H1 (cell line): ENCODE measurements around the gene SPC25. TPM values are rescaled to one million over a fixed set of nuclear protein-coding genes. Genes with fewer than 3 reads are reported as not detected.

ENCODE experiments used
- CBX5 ChIP-seq: fragments of 300-800, 300-1000 bp; sonication (generic); IDR thresholded peaks from 2 replicates; pipeline ENCODE4 v1.7.1; 2016; ENCODE audit warnings: antibody characterized with exemption, low read length, low read depth
- GTF2F1 ChIP-seq: IDR thresholded peaks from 2 replicates; pipeline ENCODE4 v1.6.1; 2012; ENCODE audit warnings: low read depth, low read length, improper control_type of control experiment, borderline replicate concordance
- HDAC2 ChIP-seq, 2 experiments: fragments of 300-600 bp in 1 of 2; sonication (generic) in 1 of 2; IDR thresholded peaks; 2 replicates each; pipeline ENCODE4 v1.6.1; 2011 to 2012; ENCODE audit warnings: low read depth in 2 of 2, low read length in 2 of 2, mild to moderate bottlenecking in 2 of 2, moderate library complexity in 2 of 2, borderline replicate concordance in 1 of 2, inconsistent platforms in 1 of 2
- JUN ChIP-seq: IDR thresholded peaks from 2 replicates; pipeline ENCODE4 v1.6.1; 2011; ENCODE audit warnings: low read depth, mild to moderate bottlenecking, improper control_type of control experiment, low read length
- KDM1A ChIP-seq: fragments of 200-600, 300-600 bp; sonication (generic); IDR thresholded peaks from 2 replicates; pipeline ENCODE4 v1.7.1; 2016; ENCODE audit warnings: mild to moderate bottlenecking, low read length, borderline replicate concordance
- KDM5A ChIP-seq: fragments of 200-600 bp; IDR thresholded peaks from 2 replicates; pipeline ENCODE4 v1.7.1; 2012; ENCODE audit warnings: mild to moderate bottlenecking, low read length, inconsistent platforms, mixed read lengths
- SP1 ChIP-seq: IDR thresholded peaks from 2 replicates; pipeline ENCODE4 v1.6.1; 2011; ENCODE audit warnings: low read depth, low read length
- TAF7 ChIP-seq: optimal IDR thresholded peaks from 2 replicates; pipeline ENCODE3; 2011; ENCODE audit warnings: low read depth, mild to moderate bottlenecking, inconsistent platforms, low read length, moderate library complexity, borderline replicate concordance
- USF2 ChIP-seq: IDR thresholded peaks from 2 replicates; pipeline ENCODE4 v1.6.1; 2011; ENCODE audit warnings: low read length, improper control_type of control experiment
- YY1 ChIP-seq: IDR thresholded peaks from 2 replicates; pipeline ENCODE4 v1.6.1; 2011; ENCODE audit warnings: low read depth, mild to moderate bottlenecking, low read length
- polyA plus RNA-seq, 7 experiments: library from polyadenylated mRNA; depleted of rRNA in 3 of 7; stranded (reverse) in 5 of 7; unstranded in 2 of 7; fragments of >200 nt in 5 of 7; fragments of 200-250 nt in 2 of 7; gene quantifications; 1 replicate in 5 of 7; 2 replicates in 1 of 7; 4 replicates in 1 of 7; pipeline versions ENCODE4 v1.2.1 to v1.2.3, GENCODE V29; 2011 to 2013; ENCODE audit warnings: missing spikeins in 2 of 7, mixed read lengths in 2 of 7
- total RNA-seq: library from RNA; stranded (reverse); fragmentation: NEBNext Ultra II Directional; extraction: Animal tissue kit (Norgen Biotek cat#: 25700); gene quantifications from 2 replicates; pipeline ENCODE4 v1.2.1, GENCODE V29; 2021
- TF ChIP-seq, protein P1 (sequence below): fragments of 300-600 bp; sonication (generic); IDR thresholded peaks from 2 replicates; pipeline ENCODE4 v1.7.1; 2012; ENCODE audit warnings: low read length, moderate library complexity, mild to moderate bottlenecking, inconsistent platforms; ENCODE audit not compliant: insufficient replicate concordance

The SPC25 gene
- total and polyA plus RNA-seq, 2 of the 8 experiments (the other 6 are each of a cell fraction or from before 2014, with no cell fraction given) = 21.0 to 34.7 TPM

DNA sequence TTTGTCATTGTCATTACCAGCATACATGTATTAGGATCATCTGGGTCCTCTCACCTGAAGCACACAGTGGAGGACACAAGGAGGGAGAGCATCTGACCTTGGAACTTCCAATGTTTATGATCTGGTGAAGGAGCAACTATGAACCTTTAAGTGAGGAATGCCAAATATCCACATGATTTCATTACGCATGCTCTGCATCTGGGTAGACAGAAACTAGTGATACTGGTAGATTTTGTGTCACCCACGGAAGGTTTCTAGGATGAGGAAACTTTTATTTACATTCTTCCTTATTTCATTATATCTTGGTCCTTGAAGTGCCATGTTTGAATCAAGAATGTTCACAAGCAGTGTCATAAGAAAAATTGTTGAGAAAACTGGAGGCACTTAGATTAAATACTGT is 32.1 kb downstream of the SPC25 start (continued):
- TF ChIP-seq, protein P1, sequence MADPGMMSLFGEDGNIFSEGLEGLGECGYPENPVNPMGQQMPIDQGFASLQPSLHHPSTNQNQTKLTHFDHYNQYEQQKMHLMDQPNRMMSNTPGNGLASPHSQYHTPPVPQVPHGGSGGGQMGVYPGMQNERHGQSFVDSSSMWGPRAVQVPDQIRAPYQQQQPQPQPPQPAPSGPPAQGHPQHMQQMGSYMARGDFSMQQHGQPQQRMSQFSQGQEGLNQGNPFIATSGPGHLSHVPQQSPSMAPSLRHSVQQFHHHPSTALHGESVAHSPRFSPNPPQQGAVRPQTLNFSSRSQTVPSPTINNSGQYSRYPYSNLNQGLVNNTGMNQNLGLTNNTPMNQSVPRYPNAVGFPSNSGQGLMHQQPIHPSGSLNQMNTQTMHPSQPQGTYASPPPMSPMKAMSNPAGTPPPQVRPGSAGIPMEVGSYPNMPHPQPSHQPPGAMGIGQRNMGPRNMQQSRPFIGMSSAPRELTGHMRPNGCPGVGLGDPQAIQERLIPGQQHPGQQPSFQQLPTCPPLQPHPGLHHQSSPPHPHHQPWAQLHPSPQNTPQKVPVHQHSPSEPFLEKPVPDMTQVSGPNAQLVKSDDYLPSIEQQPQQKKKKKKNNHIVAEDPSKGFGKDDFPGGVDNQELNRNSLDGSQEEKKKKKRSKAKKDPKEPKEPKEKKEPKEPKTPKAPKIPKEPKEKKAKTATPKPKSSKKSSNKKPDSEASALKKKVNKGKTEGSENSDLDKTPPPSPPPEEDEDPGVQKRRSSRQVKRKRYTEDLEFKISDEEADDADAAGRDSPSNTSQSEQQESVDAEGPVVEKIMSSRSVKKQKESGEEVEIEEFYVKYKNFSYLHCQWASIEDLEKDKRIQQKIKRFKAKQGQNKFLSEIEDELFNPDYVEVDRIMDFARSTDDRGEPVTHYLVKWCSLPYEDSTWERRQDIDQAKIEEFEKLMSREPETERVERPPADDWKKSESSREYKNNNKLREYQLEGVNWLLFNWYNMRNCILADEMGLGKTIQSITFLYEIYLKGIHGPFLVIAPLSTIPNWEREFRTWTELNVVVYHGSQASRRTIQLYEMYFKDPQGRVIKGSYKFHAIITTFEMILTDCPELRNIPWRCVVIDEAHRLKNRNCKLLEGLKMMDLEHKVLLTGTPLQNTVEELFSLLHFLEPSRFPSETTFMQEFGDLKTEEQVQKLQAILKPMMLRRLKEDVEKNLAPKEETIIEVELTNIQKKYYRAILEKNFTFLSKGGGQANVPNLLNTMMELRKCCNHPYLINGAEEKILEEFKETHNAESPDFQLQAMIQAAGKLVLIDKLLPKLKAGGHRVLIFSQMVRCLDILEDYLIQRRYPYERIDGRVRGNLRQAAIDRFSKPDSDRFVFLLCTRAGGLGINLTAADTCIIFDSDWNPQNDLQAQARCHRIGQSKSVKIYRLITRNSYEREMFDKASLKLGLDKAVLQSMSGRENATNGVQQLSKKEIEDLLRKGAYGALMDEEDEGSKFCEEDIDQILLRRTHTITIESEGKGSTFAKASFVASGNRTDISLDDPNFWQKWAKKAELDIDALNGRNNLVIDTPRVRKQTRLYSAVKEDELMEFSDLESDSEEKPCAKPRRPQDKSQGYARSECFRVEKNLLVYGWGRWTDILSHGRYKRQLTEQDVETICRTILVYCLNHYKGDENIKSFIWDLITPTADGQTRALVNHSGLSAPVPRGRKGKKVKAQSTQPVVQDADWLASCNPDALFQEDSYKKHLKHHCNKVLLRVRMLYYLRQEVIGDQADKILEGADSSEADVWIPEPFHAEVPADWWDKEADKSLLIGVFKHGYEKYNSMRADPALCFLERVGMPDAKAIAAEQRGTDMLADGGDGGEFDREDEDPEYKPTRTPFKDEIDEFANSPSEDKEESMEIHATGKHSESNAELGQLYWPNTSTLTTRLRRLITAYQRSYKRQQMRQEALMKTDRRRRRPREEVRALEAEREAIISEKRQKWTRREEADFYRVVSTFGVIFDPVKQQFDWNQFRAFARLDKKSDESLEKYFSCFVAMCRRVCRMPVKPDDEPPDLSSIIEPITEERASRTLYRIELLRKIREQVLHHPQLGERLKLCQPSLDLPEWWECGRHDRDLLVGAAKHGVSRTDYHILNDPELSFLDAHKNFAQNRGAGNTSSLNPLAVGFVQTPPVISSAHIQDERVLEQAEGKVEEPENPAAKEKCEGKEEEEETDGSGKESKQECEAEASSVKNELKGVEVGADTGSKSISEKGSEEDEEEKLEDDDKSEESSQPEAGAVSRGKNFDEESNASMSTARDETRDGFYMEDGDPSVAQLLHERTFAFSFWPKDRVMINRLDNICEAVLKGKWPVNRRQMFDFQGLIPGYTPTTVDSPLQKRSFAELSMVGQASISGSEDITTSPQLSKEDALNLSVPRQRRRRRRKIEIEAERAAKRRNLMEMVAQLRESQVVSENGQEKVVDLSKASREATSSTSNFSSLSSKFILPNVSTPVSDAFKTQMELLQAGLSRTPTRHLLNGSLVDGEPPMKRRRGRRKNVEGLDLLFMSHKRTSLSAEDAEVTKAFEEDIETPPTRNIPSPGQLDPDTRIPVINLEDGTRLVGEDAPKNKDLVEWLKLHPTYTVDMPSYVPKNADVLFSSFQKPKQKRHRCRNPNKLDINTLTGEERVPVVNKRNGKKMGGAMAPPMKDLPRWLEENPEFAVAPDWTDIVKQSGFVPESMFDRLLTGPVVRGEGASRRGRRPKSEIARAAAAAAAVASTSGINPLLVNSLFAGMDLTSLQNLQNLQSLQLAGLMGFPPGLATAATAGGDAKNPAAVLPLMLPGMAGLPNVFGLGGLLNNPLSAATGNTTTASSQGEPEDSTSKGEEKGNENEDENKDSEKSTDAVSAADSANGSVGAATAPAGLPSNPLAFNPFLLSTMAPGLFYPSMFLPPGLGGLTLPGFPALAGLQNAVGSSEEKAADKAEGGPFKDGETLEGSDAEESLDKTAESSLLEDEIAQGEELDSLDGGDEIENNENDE = no peak
- TF ChIP-seq YY1 = no peak
- TF ChIP-seq GTF2F1 = no peak
- TF ChIP-seq CBX5 = no peak
- no peak for TF ChIP-seq KDM1A
- no peak for TF ChIP-seq TAF7
- TF ChIP-seq SP1 = no peak
- no peak for TF ChIP-seq KDM5A
- TF ChIP-seq USF2 = no peak
- no peak for TF ChIP-seq HDAC2 (IDR thresholded peaks at IDR 0.05; ENCODE audit: borderline replicate concordance in 1 of 2, low read depth in 2 of 2, low read length in 2 of 2)
- no peak for TF ChIP-seq JUN
